Measurements from ENCODE around the gene PPP1R26.

Gene PPP1R26

DNA sequence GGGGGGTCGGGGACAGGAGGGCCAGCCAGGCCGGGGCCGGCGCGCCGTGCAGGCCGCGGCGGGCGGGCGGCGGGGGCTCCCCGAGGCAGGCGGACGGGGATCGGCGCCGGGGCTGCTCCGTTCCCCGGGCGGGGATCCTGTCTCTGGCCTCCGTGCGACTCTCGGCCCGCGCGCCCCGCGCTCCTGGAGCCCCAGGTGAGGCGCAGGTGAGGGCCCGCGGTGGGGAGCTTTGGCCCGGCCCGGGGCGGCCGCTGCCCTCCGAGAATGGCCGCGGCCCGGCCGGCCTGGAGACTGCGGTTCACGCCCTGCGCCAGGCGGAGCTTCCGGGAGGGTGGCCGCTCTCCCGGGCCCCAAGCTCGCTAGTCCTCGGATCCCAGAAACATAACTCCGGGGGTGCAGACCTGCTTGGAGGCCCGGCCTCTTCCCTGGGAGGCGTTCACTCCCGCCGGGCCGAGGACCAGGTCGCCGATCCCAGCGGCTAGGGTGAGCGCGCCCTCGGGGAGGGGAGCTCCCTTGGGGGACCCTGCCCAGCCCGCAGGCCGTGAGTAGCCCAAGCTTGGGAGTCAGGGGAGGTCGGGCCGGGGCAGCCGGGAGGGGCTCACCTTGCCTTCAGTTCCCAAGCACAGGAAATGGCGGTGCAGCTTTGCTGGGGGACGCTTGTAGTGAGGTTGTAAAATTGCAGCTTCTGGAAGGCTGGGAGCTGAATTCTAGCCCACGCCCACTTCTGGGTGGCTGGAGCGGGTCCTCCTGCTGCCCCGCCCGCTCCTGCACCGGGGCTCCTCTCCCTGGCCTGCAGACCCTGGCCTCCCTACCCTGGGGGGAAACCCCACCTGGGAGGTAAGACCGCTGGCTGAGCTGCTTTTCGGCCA, 723 bp downstream of the PPP1R26 start (continued):
- TF ChIP-seq, protein P1, sequence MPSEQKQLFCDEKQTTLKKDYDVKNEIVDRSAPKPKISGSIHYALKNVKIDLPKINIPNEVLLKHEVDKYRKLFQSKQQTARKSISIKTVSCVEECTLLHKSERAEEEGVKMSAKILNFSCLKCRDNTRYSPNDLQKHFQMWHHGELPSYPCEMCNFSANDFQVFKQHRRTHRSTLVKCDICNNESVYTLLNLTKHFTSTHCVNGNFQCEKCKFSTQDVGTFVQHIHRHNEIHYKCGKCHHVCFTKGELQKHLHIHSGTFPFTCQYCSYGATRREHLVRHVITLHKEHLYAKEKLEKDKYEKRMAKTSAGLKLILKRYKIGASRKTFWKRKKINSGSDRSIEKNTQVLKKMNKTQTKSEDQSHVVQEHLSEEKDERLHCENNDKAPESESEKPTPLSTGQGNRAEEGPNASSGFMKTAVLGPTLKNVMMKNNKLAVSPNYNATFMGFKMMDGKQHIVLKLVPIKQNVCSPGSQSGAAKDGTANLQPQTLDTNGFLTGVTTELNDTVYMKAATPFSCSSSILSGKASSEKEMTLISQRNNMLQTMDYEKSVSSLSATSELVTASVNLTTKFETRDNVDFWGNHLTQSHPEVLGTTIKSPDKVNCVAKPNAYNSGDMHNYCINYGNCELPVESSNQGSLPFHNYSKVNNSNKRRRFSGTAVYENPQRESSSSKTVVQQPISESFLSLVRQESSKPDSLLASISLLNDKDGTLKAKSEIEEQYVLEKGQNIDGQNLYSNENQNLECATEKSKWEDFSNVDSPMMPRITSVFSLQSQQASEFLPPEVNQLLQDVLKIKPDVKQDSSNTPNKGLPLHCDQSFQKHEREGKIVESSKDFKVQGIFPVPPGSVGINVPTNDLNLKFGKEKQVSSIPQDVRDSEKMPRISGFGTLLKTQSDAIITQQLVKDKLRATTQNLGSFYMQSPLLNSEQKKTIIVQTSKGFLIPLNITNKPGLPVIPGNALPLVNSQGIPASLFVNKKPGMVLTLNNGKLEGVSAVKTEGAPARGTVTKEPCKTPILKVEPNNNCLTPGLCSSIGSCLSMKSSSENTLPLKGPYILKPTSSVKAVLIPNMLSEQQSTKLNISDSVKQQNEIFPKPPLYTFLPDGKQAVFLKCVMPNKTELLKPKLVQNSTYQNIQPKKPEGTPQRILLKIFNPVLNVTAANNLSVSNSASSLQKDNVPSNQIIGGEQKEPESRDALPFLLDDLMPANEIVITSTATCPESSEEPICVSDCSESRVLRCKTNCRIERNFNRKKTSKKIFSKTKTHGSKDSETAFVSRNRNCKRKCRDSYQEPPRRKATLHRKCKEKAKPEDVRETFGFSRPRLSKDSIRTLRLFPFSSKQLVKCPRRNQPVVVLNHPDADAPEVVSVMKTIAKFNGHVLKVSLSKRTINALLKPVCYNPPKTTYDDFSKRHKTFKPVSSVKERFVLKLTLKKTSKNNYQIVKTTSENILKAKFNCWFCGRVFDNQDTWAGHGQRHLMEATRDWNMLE (tag by site-specific recombination; conservative IDR thresholded peaks at IDR 0.05; ENCODE audit: low read depth): no peak
- TF ChIP-seq BCL11A (tag by site-specific recombination; IDR thresholded peaks at IDR 0.05; ENCODE audit: low read depth) (0 out of 2 replicates have a peak, but pooled peaks have one; percentile 12), SP2 (tag by site-specific recombination; IDR thresholded peaks at IDR 0.05) (peak; percentile 62), ZNF341 (tag by site-specific recombination; IDR thresholded peaks at IDR 0.05; ENCODE audit: low read depth) (peak; percentile 89), FEZF1 (tag by site-specific recombination; IDR thresholded peaks at IDR 0.05) (no peak), ZBTB20 (tag by site-specific recombination; IDR thresholded peaks at IDR 0.05) (peak; percentile 89), KLF1 (tag by site-specific recombination; IDR thresholded peaks at IDR 0.05) (peak; percentile 64), ZBTB17 (tag by site-specific recombination; IDR thresholded peaks at IDR 0.05) (0 out of 2 replicates have a peak, but pooled peaks have one; percentile 20), ZNF24 (tag by site-specific recombination; IDR thresholded peaks at IDR 0.05) (no peak), ZNF621 (tag by site-specific recombination; IDR thresholded peaks at IDR 0.05) (no peak), ZFHX2 (tag by site-specific recombination; conservative IDR thresholded peaks at IDR 0.05) (peak; percentile 41; the same call in 1 of the 2 replicates), GLIS1 (tag by site-specific recombination; IDR thresholded peaks at IDR 0.05) (peak; percentile 72), ZNF140 (tag by site-specific recombination; IDR thresholded peaks at IDR 0.05) (no peak), ZNF654 (tag by site-specific recombination; IDR thresholded peaks at IDR 0.05; ENCODE audit: low read depth) (no peak), GFI1B (tag by site-specific recombination; IDR thresholded peaks at IDR 0.05) (no peak), OSR2 (tag by site-specific recombination; IDR thresholded peaks at IDR 0.05) (peak; percentile 58; the same call in 1 of the 2 replicates), KLF7 (tag by site-specific recombination; IDR thresholded peaks at IDR 0.05; ENCODE audit: borderline replicate concordance) (0 out of 2 replicates have a peak, but pooled peaks have one; percentile 37), SP3 (tag by site-specific recombination; IDR thresholded peaks at IDR 0.05) (peak; percentile 69), ZNF133 (tag by site-specific recombination; IDR thresholded peaks at IDR 0.05) (0 out of 2 replicates have a peak, but pooled peaks have one; percentile 28), ZNF426 (tag by site-specific recombination; IDR thresholded peaks at IDR 0.05) (no peak), ZBTB1 (tag by site-specific recombination; IDR thresholded peaks at IDR 0.05) (no peak), ZBTB8A (tag by site-specific recombination; IDR thresholded peaks at IDR 0.05) (peak; percentile 95)
- TF ChIP-seq, protein P2, sequence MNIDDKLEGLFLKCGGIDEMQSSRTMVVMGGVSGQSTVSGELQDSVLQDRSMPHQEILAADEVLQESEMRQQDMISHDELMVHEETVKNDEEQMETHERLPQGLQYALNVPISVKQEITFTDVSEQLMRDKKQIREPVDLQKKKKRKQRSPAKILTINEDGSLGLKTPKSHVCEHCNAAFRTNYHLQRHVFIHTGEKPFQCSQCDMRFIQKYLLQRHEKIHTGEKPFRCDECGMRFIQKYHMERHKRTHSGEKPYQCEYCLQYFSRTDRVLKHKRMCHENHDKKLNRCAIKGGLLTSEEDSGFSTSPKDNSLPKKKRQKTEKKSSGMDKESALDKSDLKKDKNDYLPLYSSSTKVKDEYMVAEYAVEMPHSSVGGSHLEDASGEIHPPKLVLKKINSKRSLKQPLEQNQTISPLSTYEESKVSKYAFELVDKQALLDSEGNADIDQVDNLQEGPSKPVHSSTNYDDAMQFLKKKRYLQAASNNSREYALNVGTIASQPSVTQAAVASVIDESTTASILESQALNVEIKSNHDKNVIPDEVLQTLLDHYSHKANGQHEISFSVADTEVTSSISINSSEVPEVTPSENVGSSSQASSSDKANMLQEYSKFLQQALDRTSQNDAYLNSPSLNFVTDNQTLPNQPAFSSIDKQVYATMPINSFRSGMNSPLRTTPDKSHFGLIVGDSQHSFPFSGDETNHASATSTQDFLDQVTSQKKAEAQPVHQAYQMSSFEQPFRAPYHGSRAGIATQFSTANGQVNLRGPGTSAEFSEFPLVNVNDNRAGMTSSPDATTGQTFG (tag by site-specific recombination; IDR thresholded peaks at IDR 0.05; ENCODE audit: borderline replicate concordance): no peak
- TF ChIP-seq, protein P3, sequence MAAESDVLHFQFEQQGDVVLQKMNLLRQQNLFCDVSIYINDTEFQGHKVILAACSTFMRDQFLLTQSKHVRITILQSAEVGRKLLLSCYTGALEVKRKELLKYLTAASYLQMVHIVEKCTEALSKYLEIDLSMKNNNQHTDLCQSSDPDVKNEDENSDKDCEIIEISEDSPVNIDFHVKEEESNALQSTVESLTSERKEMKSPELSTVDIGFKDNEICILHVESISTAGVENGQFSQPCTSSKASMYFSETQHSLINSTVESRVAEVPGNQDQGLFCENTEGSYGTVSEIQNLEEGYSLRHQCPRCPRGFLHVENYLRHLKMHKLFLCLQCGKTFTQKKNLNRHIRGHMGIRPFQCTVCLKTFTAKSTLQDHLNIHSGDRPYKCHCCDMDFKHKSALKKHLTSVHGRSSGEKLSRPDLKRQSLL (tag by site-specific recombination; IDR thresholded peaks at IDR 0.05): no peak
- TF ChIP-seq, protein P4, sequence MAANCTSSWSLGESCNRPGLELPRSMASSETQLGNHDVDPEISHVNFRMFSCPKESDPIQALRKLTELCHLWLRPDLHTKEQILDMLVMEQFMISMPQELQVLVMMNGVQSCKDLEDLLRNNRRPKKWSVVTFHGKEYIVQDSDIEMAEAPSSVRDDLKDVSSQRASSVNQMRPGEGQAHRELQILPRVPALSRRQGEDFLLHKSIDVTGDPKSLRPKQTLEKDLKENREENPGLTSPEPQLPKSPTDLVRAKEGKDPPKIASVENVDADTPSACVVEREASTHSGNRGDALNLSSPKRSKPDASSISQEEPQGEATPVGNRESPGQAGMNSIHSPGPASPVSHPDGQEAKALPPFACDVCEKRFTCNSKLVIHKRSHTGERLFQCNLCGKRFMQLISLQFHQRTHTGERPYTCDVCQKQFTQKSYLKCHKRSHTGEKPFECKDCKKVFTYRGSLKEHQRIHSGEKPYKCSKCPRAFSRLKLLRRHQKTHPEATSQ (tag by site-specific recombination; IDR thresholded peaks at IDR 0.05): no peak
- TF ChIP-seq, protein P5, sequence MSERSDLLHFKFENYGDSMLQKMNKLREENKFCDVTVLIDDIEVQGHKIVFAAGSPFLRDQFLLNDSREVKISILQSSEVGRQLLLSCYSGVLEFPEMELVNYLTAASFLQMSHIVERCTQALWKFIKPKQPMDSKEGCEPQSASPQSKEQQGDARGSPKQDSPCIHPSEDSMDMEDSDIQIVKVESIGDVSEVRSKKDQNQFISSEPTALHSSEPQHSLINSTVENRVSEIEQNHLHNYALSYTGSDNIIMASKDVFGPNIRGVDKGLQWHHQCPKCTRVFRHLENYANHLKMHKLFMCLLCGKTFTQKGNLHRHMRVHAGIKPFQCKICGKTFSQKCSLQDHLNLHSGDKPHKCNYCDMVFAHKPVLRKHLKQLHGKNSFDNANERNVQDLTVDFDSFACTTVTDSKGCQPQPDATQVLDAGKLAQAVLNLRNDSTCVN (tag by site-specific recombination; optimal IDR thresholded peaks at IDR 0.05): peak; percentile 68

All from HEK293 (cell line).